Mammary epithelial cell (primary cell): ENCODE results near the gene ASS1.

Source experiments
- EZH2 ChIP-seq: IDR thresholded peaks from 2 replicates; pipeline ENCODE4 v1.6.1; 2012; ENCODE audit warnings: low read length, inconsistent platforms, borderline replicate concordance
- TF ChIP-seq, protein P1 (sequence below), 2 donors: IDR thresholded peaks in 1 of 2; conservative IDR thresholded peaks in 1 of 2; 2 replicates each; pipeline ENCODE4 v1.5.1; 2011 to 2012; ENCODE audit warnings: inconsistent platforms in 2 of 2, low read length in 2 of 2, mild to moderate bottlenecking in 2 of 2, control low read depth in 1 of 2, low read depth in 1 of 2; ENCODE audit not compliant: insufficient read depth in 1 of 2; ENCODE audit errors: extremely low read depth in 1 of 2

DNA sequence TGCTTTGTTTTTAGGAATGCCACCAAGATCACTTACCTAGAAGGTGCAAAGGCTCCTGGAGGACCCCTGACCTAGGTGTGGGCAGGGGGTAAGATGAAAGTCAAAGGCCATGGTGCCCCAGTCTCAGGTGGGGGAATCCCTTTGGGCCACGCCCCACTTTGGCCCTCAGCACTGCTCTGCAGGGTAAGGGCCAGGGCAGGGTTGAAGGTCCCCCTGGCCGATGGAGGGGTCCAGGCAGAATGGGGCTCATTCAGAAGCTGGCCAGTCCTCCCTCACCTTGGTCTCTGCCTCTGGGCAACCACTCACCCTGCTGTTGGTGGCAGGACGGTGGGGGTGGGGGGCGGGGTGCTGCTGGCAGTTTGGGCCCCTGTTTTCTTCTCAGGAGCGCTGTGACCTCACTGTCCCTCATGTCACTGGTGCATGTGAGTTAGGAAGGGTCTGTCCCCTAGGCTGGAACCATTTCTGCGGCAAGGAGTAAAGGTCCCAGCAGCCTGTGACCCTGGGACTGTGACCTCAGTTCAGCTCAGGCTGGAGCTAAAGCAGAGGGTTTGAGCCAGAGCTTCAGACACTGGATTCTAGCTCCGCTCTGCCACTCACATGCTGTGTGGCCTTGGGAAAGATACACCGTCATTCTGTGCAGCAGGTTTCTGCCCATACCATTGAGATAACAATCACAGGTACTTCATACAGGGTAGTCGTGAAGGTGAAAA is 1.9 kb upstream of the ASS1 start:
- TF ChIP-seq, protein P1, sequence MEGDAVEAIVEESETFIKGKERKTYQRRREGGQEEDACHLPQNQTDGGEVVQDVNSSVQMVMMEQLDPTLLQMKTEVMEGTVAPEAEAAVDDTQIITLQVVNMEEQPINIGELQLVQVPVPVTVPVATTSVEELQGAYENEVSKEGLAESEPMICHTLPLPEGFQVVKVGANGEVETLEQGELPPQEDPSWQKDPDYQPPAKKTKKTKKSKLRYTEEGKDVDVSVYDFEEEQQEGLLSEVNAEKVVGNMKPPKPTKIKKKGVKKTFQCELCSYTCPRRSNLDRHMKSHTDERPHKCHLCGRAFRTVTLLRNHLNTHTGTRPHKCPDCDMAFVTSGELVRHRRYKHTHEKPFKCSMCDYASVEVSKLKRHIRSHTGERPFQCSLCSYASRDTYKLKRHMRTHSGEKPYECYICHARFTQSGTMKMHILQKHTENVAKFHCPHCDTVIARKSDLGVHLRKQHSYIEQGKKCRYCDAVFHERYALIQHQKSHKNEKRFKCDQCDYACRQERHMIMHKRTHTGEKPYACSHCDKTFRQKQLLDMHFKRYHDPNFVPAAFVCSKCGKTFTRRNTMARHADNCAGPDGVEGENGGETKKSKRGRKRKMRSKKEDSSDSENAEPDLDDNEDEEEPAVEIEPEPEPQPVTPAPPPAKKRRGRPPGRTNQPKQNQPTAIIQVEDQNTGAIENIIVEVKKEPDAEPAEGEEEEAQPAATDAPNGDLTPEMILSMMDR (conservative IDR thresholded peaks at IDR 0.05 in 1 of 2, IDR thresholded peaks at IDR 0.05 in 1 of 2; ENCODE audit: extremely low read depth in 1 of 2, insufficient read depth in 1 of 2, low read depth in 1 of 2, low read length in 2 of 2): no peak
- TF ChIP-seq EZH2: no peak
